ENCODE results near the gene EYS.

Gene EYS

GRCh38 chr6:63675138-63675537 is 2031.9 kb downstream of the EYS start:
- no peaks in the 10 kb centered on the region for H3K27me3 ChIP-seq (ENCODE audit: insufficient read depth, low read depth)
- no peak overlapping the region for H3K4me3 ChIP-seq (IDR thresholded peaks at IDR 0.05; ENCODE audit: insufficient read depth, low read depth, low read length)
- TF ChIP-seq CTCF (conservative IDR thresholded peaks at IDR 0.05; ENCODE audit: low read depth, low read length), result no peak
- H3K36me3 ChIP-seq (ENCODE audit: insufficient read depth), result no peaks in the 10 kb centered on the region
- H3K79me2 ChIP-seq (ENCODE audit: insufficient read depth, low read depth), result peaks cover 50% of the 10 kb centered on the region; the same call in 1 of the 2 replicates
- no peaks in the 10 kb centered on the region; the same call in 1 of the 2 replicates for H4K20me1 ChIP-seq (ENCODE audit: insufficient read depth)
- no peak overlapping the region for H2AFZ ChIP-seq (ENCODE audit: low read depth)
- H3K9ac ChIP-seq, result no peak overlapping the region
- no peaks in the 10 kb centered on the region for H3K4me1 ChIP-seq (ENCODE audit: low read depth, poor library complexity, severe bottlenecking)
- H3K4me2 ChIP-seq, result no peak overlapping the region
- H3K27ac ChIP-seq, result no peak overlapping the region

GRCh38 chr6:63674635-63675034 is 2032.4 kb downstream of the EYS start:
- H3K4me3 ChIP-seq (IDR thresholded peaks at IDR 0.05; ENCODE audit: insufficient read depth, low read depth, low read length), result no peak overlapping the region
- no peak overlapping the region for H3K27ac ChIP-seq
- no peak overlapping the region for H3K9ac ChIP-seq
- H3K4me2 ChIP-seq, result no peak overlapping the region
- no peaks in the 10 kb centered on the region for H3K27me3 ChIP-seq (ENCODE audit: insufficient read depth, low read depth)
- no peaks in the 10 kb centered on the region for H3K36me3 ChIP-seq (ENCODE audit: insufficient read depth)
- H4K20me1 ChIP-seq (ENCODE audit: insufficient read depth), result no peaks in the 10 kb centered on the region; the same call in 1 of the 2 replicates
- no peak overlapping the region for H2AFZ ChIP-seq (ENCODE audit: low read depth)
- TF ChIP-seq CTCF (conservative IDR thresholded peaks at IDR 0.05; ENCODE audit: low read depth, low read length), result no peak
- H3K79me2 ChIP-seq (ENCODE audit: insufficient read depth, low read depth), result peaks cover 53% of the 10 kb centered on the region; the same call in 1 of the 2 replicates
- H3K4me1 ChIP-seq (ENCODE audit: low read depth, poor library complexity, severe bottlenecking), result no peaks in the 10 kb centered on the region

- TF ChIP-seq CTCF (conservative IDR thresholded peaks at IDR 0.05; ENCODE audit: low read depth, low read length), result no peak
- Histone ChIP-seq H3K36me3 (ENCODE audit: insufficient read depth) (no peaks in the 10 kb centered on the region), H3K27ac (no peak overlapping the region), H4K20me1 (ENCODE audit: insufficient read depth) (no peaks in the 10 kb centered on the region; the same call in 1 of the 2 replicates), H3K4me1 (ENCODE audit: low read depth, poor library complexity, severe bottlenecking) (no peaks in the 10 kb centered on the region), H3K4me2 (no peak overlapping the region), H2AFZ (ENCODE audit: low read depth) (no peak overlapping the region), H3K9ac (no peak overlapping the region), H3K4me3 (IDR thresholded peaks at IDR 0.05; ENCODE audit: insufficient read depth, low read depth, low read length) (no peak overlapping the region), H3K79me2 (ENCODE audit: insufficient read depth, low read depth) (peaks cover 54% of the 10 kb centered on the region; the same call in 1 of the 2 replicates), H3K27me3 (ENCODE audit: insufficient read depth, low read depth) (no peaks in the 10 kb centered on the region)
These were observed 2033.3 kb downstream of the EYS start for GRCh38 chr6:63673692-63674091.

GRCh38 chr6:63672582-63673129 is 2034.4 kb downstream of the EYS start:
- Histone ChIP-seq H3K27ac (no peak overlapping the region), H3K4me2 (no peak overlapping the region), H2AFZ (ENCODE audit: low read depth) (no peak overlapping the region), H3K27me3 (ENCODE audit: insufficient read depth, low read depth) (no peaks in the 10 kb centered on the region), H3K4me1 (ENCODE audit: low read depth, poor library complexity, severe bottlenecking) (no peaks in the 10 kb centered on the region), H3K36me3 (ENCODE audit: insufficient read depth) (no peaks in the 10 kb centered on the region), H3K9ac (no peak overlapping the region), H4K20me1 (ENCODE audit: insufficient read depth) (no peaks in the 10 kb centered on the region; the same call in 1 of the 2 replicates), H3K4me3 (IDR thresholded peaks at IDR 0.05; ENCODE audit: insufficient read depth, low read depth, low read length) (no peak overlapping the region), H3K79me2 (ENCODE audit: insufficient read depth, low read depth) (peaks cover 56% of the 10 kb centered on the region; the same call in 1 of the 2 replicates)
- no peak for TF ChIP-seq CTCF (conservative IDR thresholded peaks at IDR 0.05; ENCODE audit: low read depth, low read length)
